Upper lobe of right lung (tissue), 1 donor: ENCODE results near the gene CHRNG. TPM values are rescaled to one million over a fixed set of nuclear protein-coding genes. Genes with fewer than 3 reads are reported as not detected.
"Not testable (repeated sequence)": the region's sequence is repeated elsewhere in the genome, so short reads cannot be mapped to it uniquely, and the experiment has no call there.

Experiments used
- ATAC-seq: fragments of 200-7000 bp; cut with Tn5 transposase; one replicate; pipeline ENCODE4 v1.9.1; 2020; ENCODE audit warnings: mild to moderate bottlenecking, moderate library complexity
- DNase-seq: peaks from one replicate; pipeline ENCODE4 v3.0.0-alpha.2; 2020
- H3K27ac ChIP-seq: fragments of 200-600 bp; one replicate; pipeline ENCODE4 v1.8.0; 2022
- H3K27me3 ChIP-seq: fragments of 200-600 bp; one replicate; pipeline ENCODE4 v1.8.0; 2022; ENCODE audit warnings: mild to moderate bottlenecking
- H3K36me3 ChIP-seq: fragments of 200-600 bp; one replicate; pipeline ENCODE4 v1.8.0; 2022
- H3K4me1 ChIP-seq: fragments of 200-600 bp; one replicate; pipeline ENCODE4 v1.8.0; 2022
- H3K4me3 ChIP-seq: fragments of 200-600 bp; one replicate; pipeline ENCODE4 v1.8.0; 2022; ENCODE audit warnings: mild to moderate bottlenecking
- H3K9me3 ChIP-seq: fragments of 200-600 bp; one replicate; pipeline ENCODE4 v1.8.0; 2022
- intact Hi-C: fragments of 100-400 bp; cut with DNase I; formaldehyde crosslinking; loops from one replicate; pipeline ENCODE4 v1.11.0; 2022
- total RNA-seq: library from RNA; stranded (reverse); fragmentation: NEBNext Ultra II Directional; extraction: Animal tissue kit (Norgen Biotek cat#: 25700); gene quantifications from one replicate; pipeline ENCODE4 v1.2.1, GENCODE V29; 2021
- TF ChIP-seq, protein P1 (sequence below): fragments of 200-600 bp; IDR thresholded peaks from one replicate; pipeline ENCODE4 v1.8.0; 2022; ENCODE audit warnings: antibody characterized with exemption
- donor health status: DM: no; HTN: yes; CAD: no; lungs with severe emphysema.

The CHRNG gene
- total RNA-seq, 1 donor from 2014 or later, result not detected

- ATAC-seq (no peak), DNase-seq (peak; percentile 34)
- Histone ChIP-seq H3K4me1 (no peaks in the 10 kb centered on the region), H3K27me3 (peaks cover 9% of the 10 kb centered on the region), H3K4me3 (no peak overlapping the region), H3K9me3 (no peaks in the 10 kb centered on the region), H3K27ac (no peak overlapping the region), H3K36me3 (no peaks in the 10 kb centered on the region)
- intact Hi-C loops, result no loop called here
- TF ChIP-seq, protein P1, sequence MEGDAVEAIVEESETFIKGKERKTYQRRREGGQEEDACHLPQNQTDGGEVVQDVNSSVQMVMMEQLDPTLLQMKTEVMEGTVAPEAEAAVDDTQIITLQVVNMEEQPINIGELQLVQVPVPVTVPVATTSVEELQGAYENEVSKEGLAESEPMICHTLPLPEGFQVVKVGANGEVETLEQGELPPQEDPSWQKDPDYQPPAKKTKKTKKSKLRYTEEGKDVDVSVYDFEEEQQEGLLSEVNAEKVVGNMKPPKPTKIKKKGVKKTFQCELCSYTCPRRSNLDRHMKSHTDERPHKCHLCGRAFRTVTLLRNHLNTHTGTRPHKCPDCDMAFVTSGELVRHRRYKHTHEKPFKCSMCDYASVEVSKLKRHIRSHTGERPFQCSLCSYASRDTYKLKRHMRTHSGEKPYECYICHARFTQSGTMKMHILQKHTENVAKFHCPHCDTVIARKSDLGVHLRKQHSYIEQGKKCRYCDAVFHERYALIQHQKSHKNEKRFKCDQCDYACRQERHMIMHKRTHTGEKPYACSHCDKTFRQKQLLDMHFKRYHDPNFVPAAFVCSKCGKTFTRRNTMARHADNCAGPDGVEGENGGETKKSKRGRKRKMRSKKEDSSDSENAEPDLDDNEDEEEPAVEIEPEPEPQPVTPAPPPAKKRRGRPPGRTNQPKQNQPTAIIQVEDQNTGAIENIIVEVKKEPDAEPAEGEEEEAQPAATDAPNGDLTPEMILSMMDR, result no peak
Measured at GRCh38 chr2:232530626-232531260, 8.7 kb upstream of the CHRNG start.

GRCh38 chr2:232532419-232532818 lies 7.1 kb upstream of the CHRNG start:
- DNase-seq (peak; percentile 18), ATAC-seq (no peak)
- H3K36me3 ChIP-seq, result no peaks in the 10 kb centered on the region
- intact Hi-C loops, result no loop called here
- H3K4me3 ChIP-seq, result no peak overlapping the region
- TF ChIP-seq, protein P1, result no peak
- no peaks in the 10 kb centered on the region for H3K9me3 ChIP-seq
- H3K4me1 ChIP-seq, result no peaks in the 10 kb centered on the region
- H3K27ac ChIP-seq, result no peak overlapping the region
- H3K27me3 ChIP-seq, result peaks cover 5% of the 10 kb centered on the region

DNA sequence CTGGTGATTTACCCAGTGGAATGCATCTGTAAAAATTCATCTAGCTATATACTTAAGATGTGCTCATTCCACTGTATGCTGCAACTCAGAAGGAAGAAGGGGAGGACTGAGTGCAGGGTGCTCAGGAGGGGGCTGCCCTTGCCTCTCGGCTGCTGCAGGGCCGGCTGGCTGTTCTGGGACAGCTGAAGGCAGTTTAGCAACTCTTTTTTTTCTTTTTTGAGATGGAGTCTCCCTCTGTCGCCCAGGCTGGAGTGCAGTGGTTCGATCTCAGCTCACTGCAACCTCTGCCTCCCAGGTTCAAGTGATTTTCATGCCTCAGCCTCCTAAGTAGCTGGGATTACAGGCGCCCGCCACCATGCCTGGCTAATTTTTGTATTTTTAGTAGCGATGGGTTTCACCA lies 6.7 kb upstream of the CHRNG start:
- H3K27me3 ChIP-seq, H3K4me1 ChIP-seq, H3K9me3 ChIP-seq, H3K36me3 ChIP-seq, intact Hi-C loops, H3K4me3 ChIP-seq, H3K27ac ChIP-seq, ATAC-seq: not testable (repeated sequence)
- DNase-seq, result peak; percentile 23

DNA sequence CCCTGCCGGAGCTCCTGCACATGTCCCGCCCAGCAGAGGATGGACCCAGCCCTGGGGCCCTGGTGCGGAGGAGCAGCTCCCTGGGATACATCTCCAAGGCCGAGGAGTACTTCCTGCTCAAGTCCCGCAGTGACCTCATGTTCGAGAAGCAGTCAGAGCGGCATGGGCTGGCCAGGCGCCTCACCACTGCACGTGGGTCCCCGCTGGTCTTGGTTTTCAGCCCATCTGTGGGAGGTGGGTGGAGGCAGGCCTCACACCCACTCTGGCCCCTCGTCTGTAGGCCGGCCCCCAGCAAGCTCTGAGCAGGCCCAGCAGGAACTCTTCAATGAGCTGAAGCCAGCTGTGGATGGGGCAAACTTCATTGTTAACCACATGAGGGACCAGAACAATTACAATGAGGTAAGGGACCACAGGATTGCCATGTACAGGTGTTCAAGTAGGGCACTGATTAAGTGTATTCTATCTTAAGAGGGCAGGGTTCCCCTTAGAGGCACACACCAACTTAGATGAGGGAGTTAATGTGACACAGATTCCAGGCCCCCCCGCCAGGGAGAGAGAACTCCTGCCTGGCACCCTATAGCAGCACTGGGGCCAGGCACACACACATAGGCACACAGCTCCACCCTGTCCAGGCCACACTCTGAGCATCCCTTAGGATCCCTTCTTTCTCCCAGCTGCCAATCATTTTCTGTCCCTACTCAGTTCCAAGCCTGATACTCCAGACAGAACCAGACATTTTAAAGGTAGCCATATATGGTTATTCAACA lies 5.4 kb upstream of the CHRNG start:
- Histone ChIP-seq H3K4me3 (no peak overlapping the region), H3K27ac (no peak overlapping the region), H3K36me3 (no peaks in the 10 kb centered on the region), H3K9me3 (no peaks in the 10 kb centered on the region), H3K4me1 (no peaks in the 10 kb centered on the region), H3K27me3 (peaks cover 5% of the 10 kb centered on the region)
- intact Hi-C loops, result no loop called here
- DNase-seq (peak; percentile 57), ATAC-seq (no peak)
- TF ChIP-seq, protein P1, result no peak

DNA sequence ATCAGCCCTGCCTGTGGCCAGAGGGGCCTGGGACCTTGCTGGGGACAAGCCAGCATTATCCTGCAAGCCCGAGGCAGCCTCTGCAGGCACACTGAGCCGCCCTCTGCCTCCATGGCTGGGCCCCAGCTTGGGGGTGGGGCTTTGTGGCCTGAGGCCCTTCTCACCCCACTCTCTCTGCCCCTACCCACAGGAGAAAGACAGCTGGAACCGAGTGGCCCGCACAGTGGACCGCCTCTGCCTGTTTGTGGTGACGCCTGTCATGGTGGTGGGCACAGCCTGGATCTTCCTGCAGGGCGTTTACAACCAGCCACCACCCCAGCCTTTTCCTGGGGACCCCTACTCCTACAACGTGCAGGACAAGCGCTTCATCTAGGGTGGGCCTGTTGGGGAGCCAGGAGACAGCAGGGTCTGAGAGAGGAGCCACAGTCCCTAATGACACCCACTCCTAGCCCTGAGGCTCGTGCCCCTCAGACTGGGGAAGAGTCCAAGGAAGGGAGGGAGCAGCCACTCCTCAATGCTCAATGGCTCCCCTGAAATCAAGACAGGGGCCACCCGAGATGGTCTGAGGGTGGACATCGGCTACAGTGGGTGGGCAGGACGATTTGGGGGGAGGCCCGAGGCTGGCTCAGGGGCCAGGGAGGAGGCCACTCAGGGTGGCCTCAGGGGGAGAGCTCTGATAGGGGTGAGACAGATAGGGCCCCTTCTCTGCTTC lies 4.4 kb upstream of the CHRNG start:
- intact Hi-C loops, result no loop called here
- H3K36me3 ChIP-seq, result no peaks in the 10 kb centered on the region
- TF ChIP-seq, protein P1, result no peak
- H3K27me3 ChIP-seq, result peaks cover 5% of the 10 kb centered on the region
- no peaks in the 10 kb centered on the region for H3K9me3 ChIP-seq
- H3K4me1 ChIP-seq, result no peaks in the 10 kb centered on the region
- peak; percentile 62 for DNase-seq
- H3K4me3 ChIP-seq, result no peak overlapping the region
- ATAC-seq, result no peak
- no peak overlapping the region for H3K27ac ChIP-seq
